GM21717 (cell line): Measurements from ENCODE around the gene MAML2.

ENCODE experiments used
- ATAC-seq: cut with Tn5 transposase; IDR thresholded peaks from one replicate; pipeline ENCODE4 v1.9.1; 2021; ENCODE audit warnings: mild to moderate bottlenecking, moderate library complexity; ENCODE audit not compliant: unreplicated experiment

The MAML2 gene

GRCh38 chr11:96109331-96110030, 233.5 kb downstream of the MAML2 start:
- no peak for ATAC-seq

- no peak for ATAC-seq
Observed at GRCh38 chr11:96107143-96107824, 235.7 kb downstream of the MAML2 start.

GRCh38 chr11:96106645-96107044, 236.3 kb downstream of the MAML2 start:
- ATAC-seq: no peak

- ATAC-seq: no peak
Observed at GRCh38 chr11:96105944-96106343, 237.1 kb downstream of the MAML2 start.

- no peak for ATAC-seq
Observed at GRCh38 chr11:96105197-96105895, 237.6 kb downstream of the MAML2 start.

GRCh38 chr11:96104496-96104895, 238.5 kb downstream of the MAML2 start:
- ATAC-seq: no peak

GRCh38 chr11:96103721-96104120, 239.3 kb downstream of the MAML2 start:
- ATAC-seq: no peak

- no peak for ATAC-seq
Observed at GRCh38 chr11:96103102-96103501, 239.9 kb downstream of the MAML2 start.

- no peak for ATAC-seq
Observed at GRCh38 chr11:96102664-96103078, 240.3 kb downstream of the MAML2 start.

- ATAC-seq: no peak
Observed at GRCh38 chr11:96101146-96101545, 241.8 kb downstream of the MAML2 start.

GRCh38 chr11:96098511-96099241, 244.3 kb downstream of the MAML2 start:
- ATAC-seq: no peak

GRCh38 chr11:96097844-96098421, 245.1 kb downstream of the MAML2 start:
- no peak for ATAC-seq

GRCh38 chr11:96096360-96096759, 246.6 kb downstream of the MAML2 start:
- no peak for ATAC-seq

GRCh38 chr11:96095884-96096303, 247.1 kb downstream of the MAML2 start:
- no peak for ATAC-seq

- ATAC-seq: no peak
Observed at GRCh38 chr11:96094156-96094555, 248.8 kb downstream of the MAML2 start.

- ATAC-seq: no peak
Observed at GRCh38 chr11:96092511-96092910, 250.5 kb downstream of the MAML2 start.

GRCh38 chr11:96091476-96091875, 251.5 kb downstream of the MAML2 start:
- ATAC-seq: no peak

- no peak for ATAC-seq
Observed at GRCh38 chr11:96090711-96091110, 252.3 kb downstream of the MAML2 start.

- no peak for ATAC-seq
Observed at GRCh38 chr11:96088914-96089313, 254.1 kb downstream of the MAML2 start.

- ATAC-seq: no peak
Observed at GRCh38 chr11:96086111-96086510, 256.9 kb downstream of the MAML2 start.
